Dermis lymphatic vessel endothelial cell (primary cell): ENCODE measurements around the gene SMIM26. TPM values are rescaled to one million over a fixed set of nuclear protein-coding genes. Genes with fewer than 3 reads are reported as not detected.

ENCODE experiments used
- total RNA-seq: library from RNA; depleted of rRNA; stranded (reverse); fragments of >200 nt; gene quantifications from 2 replicates; pipeline ENCODE4 v1.2.1, GENCODE V29; 2014

Gene SMIM26
- total RNA-seq, result 85.3 and 164 TPM in 2 replicates

DNA sequence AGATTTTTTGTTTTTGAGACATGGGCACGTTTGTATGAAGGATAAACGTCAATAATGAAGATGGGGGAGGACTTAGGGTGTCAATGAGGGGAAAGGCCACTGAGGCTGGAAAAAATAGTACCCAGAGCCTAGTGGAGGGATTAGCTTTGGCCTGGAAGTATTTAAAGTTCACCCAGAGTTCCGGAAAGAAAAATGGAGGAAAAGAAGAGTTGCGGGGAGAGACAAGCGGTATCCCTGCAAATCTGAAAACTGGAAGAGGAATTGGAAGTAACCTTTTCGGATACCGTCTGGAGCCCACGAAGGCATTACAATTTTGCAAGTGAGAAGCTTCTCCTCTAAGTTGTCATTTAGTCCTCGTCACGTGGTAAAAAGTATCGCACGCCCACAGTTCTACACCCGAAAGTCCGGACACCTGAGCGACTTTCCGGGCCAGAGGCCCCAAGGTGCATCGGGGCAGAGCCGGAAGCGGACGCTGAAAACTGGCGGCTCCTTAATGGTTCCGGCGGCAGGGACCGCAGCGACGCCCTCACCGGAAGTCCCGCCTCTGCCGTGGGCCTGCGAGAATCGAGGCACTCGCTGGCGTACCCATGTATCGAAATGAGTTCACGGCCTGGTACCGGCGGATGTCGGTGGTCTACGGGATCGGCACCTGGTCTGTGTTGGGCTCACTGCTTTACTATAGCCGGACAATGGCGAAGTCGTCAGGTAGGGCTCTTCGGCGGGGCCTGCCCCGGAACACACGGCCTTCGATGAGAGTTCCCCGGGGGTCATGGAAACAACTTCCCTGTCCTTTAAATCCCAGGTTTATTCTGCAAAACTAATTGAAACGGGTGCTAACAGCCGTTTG, at the start of gene SMIM26:
Gene SMIM26 (plus strand): TSS at position 541 of the 847 bp plus-strand sequence. CDS start 47 bp downstream, at position 588.

GRCh38 chr20:18587665-18588573, 20.7 kb downstream of the SMIM26 start, which contains the start of gene DTD1:
Gene DTD1 (plus strand): TSS chr20:18588054. CDS start chr20:18588073, 19 bp downstream.

Other genes starting within 250 kb of the SMIM26 start
- gene DZANK1, start 100.4 kb upstream of the SMIM26 start, total RNA-seq, result 0.33 and 0.43 TPM in 2 replicates
- 12.9 and 20.4 TPM in 2 replicates for gene POLR3F, start 100.0 kb upstream of the SMIM26 start, total RNA-seq
- gene RBBP9, start 70.2 kb upstream of the SMIM26 start, total RNA-seq, result 11.8 and 13.2 TPM in 2 replicates
- 33.3 and 37.4 TPM in 2 replicates for gene SEC23B, start 59.5 kb upstream of the SMIM26 start, total RNA-seq
- gene DTD1, start 20.6 kb downstream of the SMIM26 start, total RNA-seq, result 59.1 and 69.1 TPM in 2 replicates
- not detected in 2 replicates for gene SCP2D1, start 246.4 kb downstream of the SMIM26 start, total RNA-seq